ENCODE data around the gene ZNF778.

The ZNF778 gene

DNA sequence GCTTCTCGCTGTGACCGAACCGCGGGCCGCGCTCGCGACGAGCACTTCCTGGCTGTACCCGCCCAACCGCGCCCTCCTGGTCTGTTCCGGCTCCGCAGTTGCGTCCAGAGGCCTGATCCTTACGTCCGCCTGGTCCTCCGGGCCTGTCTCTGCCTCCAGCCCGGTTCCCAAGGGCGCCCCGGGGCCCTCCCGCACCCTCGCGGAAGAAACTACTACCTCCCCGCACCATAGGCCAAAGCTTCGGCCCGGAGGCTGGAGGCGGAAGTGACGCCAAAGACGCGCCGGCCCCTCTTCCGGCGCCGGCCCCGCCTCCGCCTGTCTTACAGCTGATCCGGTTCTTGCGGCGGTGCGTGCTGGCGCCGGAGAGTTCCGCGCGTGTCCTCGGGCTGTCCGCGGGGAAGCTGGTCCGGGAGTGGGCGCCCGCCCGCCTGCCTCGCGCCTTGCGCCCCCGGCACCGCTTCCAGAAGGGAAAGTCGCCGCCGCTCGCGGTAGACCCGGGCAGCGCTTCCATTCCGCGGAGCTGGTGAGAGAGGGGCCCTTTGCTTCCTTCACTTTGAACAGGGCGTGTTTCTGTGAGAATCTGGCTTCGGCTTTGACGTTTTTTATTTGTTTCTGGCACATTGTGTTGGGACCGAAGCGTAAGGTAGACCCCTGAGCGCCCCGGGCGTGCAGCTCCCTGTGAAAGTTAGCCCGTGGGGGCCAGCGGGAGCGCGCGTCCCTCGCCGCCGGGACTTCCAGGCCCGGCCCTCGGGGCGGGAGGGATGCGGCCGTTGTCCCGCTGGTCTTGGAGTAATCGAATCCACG lies at the start of gene ZNF778:
Gene ZNF778 (plus strand): TSS at position 316 of the 804 bp plus-strand sequence. CDS start 3,425 bp downstream, outside the sequence.
- H3K9me3 ChIP-seq (ENCODE audit: insufficient read depth, low read depth, low read length): no peaks in the 10 kb centered on the region
- H3K79me2 ChIP-seq (ENCODE audit: insufficient read depth, low read length): peaks cover 6% of the 10 kb centered on the region; the same call in 1 of the 2 replicates
- peak within 1 kb of the TSS; percentile 100 for H3K4me2 ChIP-seq (ENCODE audit: low read depth, low read length, poor library complexity, severe bottlenecking)
- H4K20me1 ChIP-seq (ENCODE audit: insufficient read depth, low read length, poor library complexity, severe bottlenecking): no peaks in the 10 kb centered on the region
- H3K36me3 ChIP-seq (ENCODE audit: insufficient read depth, low read length): no peaks in the 10 kb centered on the region
- peak within 1 kb of the TSS; percentile 90 for H2AFZ ChIP-seq (ENCODE audit: low read length)
- H3K9me2 ChIP-seq (replicated peaks; ENCODE audit: low read depth, low read length): no peaks in the 10 kb centered on the region
- H3K4me1 ChIP-seq (ENCODE audit: insufficient read depth, low read length, poor library complexity, severe bottlenecking): peaks cover 2% of the 10 kb centered on the region
- peak within 1 kb of the TSS; percentile 75 for H3K9ac ChIP-seq (ENCODE audit: low read depth, low read length, poor library complexity, severe bottlenecking)
- TF ChIP-seq, protein P1, sequence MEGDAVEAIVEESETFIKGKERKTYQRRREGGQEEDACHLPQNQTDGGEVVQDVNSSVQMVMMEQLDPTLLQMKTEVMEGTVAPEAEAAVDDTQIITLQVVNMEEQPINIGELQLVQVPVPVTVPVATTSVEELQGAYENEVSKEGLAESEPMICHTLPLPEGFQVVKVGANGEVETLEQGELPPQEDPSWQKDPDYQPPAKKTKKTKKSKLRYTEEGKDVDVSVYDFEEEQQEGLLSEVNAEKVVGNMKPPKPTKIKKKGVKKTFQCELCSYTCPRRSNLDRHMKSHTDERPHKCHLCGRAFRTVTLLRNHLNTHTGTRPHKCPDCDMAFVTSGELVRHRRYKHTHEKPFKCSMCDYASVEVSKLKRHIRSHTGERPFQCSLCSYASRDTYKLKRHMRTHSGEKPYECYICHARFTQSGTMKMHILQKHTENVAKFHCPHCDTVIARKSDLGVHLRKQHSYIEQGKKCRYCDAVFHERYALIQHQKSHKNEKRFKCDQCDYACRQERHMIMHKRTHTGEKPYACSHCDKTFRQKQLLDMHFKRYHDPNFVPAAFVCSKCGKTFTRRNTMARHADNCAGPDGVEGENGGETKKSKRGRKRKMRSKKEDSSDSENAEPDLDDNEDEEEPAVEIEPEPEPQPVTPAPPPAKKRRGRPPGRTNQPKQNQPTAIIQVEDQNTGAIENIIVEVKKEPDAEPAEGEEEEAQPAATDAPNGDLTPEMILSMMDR (conservative IDR thresholded peaks at IDR 0.05; ENCODE audit: low read length): no peak
- TF ChIP-seq EZH2phosphoT487 (IDR thresholded peaks at IDR 0.05; ENCODE audit: borderline replicate concordance): no peak
- H3K27me3 ChIP-seq (ENCODE audit: insufficient read depth, low read length, poor library complexity, severe bottlenecking): no peaks in the 10 kb centered on the region
- peak within 1 kb of the TSS; percentile 75 for H3K4me3 ChIP-seq (ENCODE audit: low read length, poor library complexity, severe bottlenecking)
- H3F3A ChIP-seq (ENCODE audit: low read depth): no peaks in the 10 kb centered on the region

DNA sequence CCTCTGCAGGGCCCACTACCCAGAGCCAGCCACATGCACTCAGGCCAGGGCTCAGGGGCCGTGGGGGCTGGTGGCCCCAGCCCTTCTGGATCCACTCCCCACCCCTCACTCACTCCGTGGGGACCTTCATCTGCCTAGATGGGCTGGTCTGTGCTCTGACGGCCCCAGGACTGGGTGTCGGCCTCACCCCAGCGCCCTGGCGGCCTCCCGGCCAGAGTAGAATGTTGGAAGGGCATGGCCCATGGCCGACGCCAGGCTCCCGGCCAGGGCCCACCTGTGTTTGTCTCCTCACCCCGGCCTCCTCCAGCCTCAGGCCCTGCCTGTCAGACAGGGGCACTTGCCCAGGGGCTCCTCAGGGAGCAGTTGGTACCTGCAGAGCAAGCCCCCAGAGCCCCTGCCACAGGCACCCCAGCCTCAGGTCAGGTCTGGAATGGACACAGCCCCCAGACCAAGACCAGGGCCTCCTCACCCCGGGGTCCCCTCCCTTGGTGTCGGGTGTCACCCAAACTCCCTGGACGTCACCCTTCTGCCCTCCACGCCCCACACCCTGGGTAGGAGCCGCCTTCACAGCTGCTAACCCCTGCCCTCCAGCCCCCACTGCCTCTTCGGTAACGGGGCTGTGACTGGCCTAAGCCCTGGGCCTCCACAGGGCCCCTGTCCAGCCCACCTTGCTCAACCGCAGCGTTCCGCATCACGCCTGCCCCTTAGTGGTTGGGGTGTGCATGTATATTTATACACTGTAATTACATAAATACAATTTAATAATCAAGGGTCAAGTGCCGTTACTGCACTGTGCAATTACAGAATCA lies 48.9 kb upstream of the ZNF778 start:
- Histone ChIP-seq H2AFZ (ENCODE audit: low read length) (no peak overlapping the region), H3K9ac (ENCODE audit: low read depth, low read length, poor library complexity, severe bottlenecking) (no peak overlapping the region), H3F3A (ENCODE audit: low read depth) (no peaks in the 10 kb centered on the region), H3K4me1 (ENCODE audit: insufficient read depth, low read length, poor library complexity, severe bottlenecking) (peaks cover 12% of the 10 kb centered on the region), H3K36me3 (ENCODE audit: insufficient read depth, low read length) (no peaks in the 10 kb centered on the region), H3K9me3 (ENCODE audit: insufficient read depth, low read depth, low read length) (no peaks in the 10 kb centered on the region), H3K4me2 (ENCODE audit: low read depth, low read length, poor library complexity, severe bottlenecking) (no peak overlapping the region), H3K27me3 (ENCODE audit: insufficient read depth, low read length, poor library complexity, severe bottlenecking) (no peaks in the 10 kb centered on the region), H3K79me2 (ENCODE audit: insufficient read depth, low read length) (no peaks in the 10 kb centered on the region), H3K9me2 (replicated peaks; ENCODE audit: low read depth, low read length) (no peaks in the 10 kb centered on the region), H3K4me3 (ENCODE audit: low read length, poor library complexity, severe bottlenecking) (no peak overlapping the region), H4K20me1 (ENCODE audit: insufficient read depth, low read length, poor library complexity, severe bottlenecking) (no peaks in the 10 kb centered on the region)
- no peak for TF ChIP-seq EZH2phosphoT487 (IDR thresholded peaks at IDR 0.05; ENCODE audit: borderline replicate concordance)
- TF ChIP-seq, protein P1 (conservative IDR thresholded peaks at IDR 0.05; ENCODE audit: low read length): no peak; the same call in 1 of the 2 replicates

DNA sequence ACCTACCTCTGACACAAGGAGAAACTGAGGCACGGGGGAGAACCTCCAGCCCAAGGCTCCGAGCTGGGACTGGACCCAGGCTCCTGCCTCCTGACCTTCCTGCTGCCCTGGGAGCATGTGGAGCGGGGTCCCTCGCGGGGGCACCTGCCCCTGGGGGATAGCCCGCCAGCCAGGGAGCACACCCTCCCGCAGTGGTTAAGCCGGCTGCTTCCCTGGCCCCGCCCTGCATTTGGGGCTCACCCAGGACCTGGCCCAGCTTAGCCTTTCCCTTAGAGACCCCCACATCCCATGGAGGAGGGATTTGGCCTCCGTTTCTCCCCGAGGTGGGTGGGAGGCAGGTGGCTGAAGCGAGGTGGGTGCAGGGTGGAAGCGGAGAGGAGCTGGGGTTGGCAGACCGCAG lies 47.7 kb upstream of the ZNF778 start:
- no peaks in the 10 kb centered on the region for H3K27me3 ChIP-seq (ENCODE audit: insufficient read depth, low read length, poor library complexity, severe bottlenecking)

More for the DNA sequence above, 47.7 kb upstream of the ZNF778 start:
- Histone ChIP-seq H4K20me1 (ENCODE audit: insufficient read depth, low read length, poor library complexity, severe bottlenecking) (no peaks in the 10 kb centered on the region), H3K4me1 (ENCODE audit: insufficient read depth, low read length, poor library complexity, severe bottlenecking) (peaks cover 12% of the 10 kb centered on the region), H3K4me3 (ENCODE audit: low read length, poor library complexity, severe bottlenecking) (no peak overlapping the region), H3K9ac (ENCODE audit: low read depth, low read length, poor library complexity, severe bottlenecking) (no peak overlapping the region), H3K4me2 (ENCODE audit: low read depth, low read length, poor library complexity, severe bottlenecking) (no peak overlapping the region), H3K9me3 (ENCODE audit: insufficient read depth, low read depth, low read length) (no peaks in the 10 kb centered on the region), H3K36me3 (ENCODE audit: insufficient read depth, low read length) (no peaks in the 10 kb centered on the region), H3K9me2 (replicated peaks; ENCODE audit: low read depth, low read length) (no peaks in the 10 kb centered on the region), H3F3A (ENCODE audit: low read depth) (no peaks in the 10 kb centered on the region), H3K79me2 (ENCODE audit: insufficient read depth, low read length) (no peaks in the 10 kb centered on the region), H2AFZ (ENCODE audit: low read length) (no peak overlapping the region)
- TF ChIP-seq EZH2phosphoT487 (IDR thresholded peaks at IDR 0.05; ENCODE audit: borderline replicate concordance): no peak
- TF ChIP-seq, protein P1 (conservative IDR thresholded peaks at IDR 0.05; ENCODE audit: low read length): no peak
